Smooth muscle cell (in vitro differentiated cells): ENCODE measurements around the gene CD63. TPM values are rescaled to one million over a fixed set of nuclear protein-coding genes. Genes with fewer than 3 reads are reported as not detected.
A peak's percentile ranks its signal among the peaks of the same experiment; 100 is the strongest.

Experiments
- DNase-seq: peaks from one replicate; lab custom pipeline; 2025; ENCODE audit not compliant: unreplicated experiment; lab: John Stamatoyannopoulos, UW
- H2AFZ ChIP-seq: fragments of 200-600 bp; sonication (generic); 2 replicates; pipeline ENCODE4 v1.6.0; 2016; ENCODE audit warnings: antibody characterized with exemption, low read depth, mild to moderate bottlenecking
- H3F3A ChIP-seq: fragments of 200-600 bp; sonication (generic); 2 replicates; pipeline ENCODE4 v1.6.0; 2017; ENCODE audit warnings: antibody characterized with exemption, low read depth
- H3K27ac ChIP-seq: fragments of 200-600 bp; sonication (generic); 2 replicates; pipeline ENCODE4 v1.5.1; 2016; ENCODE audit warnings: low read depth, mild to moderate bottlenecking
- H3K27me3 ChIP-seq: fragments of 200-600 bp; sonication (generic); 2 replicates; pipeline ENCODE4 v1.6.1; 2016; ENCODE audit warnings: low read depth, mild to moderate bottlenecking
- H3K36me3 ChIP-seq: fragments of 200-600 bp; sonication (generic); 2 replicates; pipeline ENCODE4 v1.5.1; 2016; ENCODE audit warnings: low read depth
- H3K4me1 ChIP-seq: fragments of 200-600 bp; sonication (generic); 2 replicates; pipeline ENCODE4 v1.5.1; 2016; ENCODE audit warnings: low read depth
- H3K4me2 ChIP-seq: fragments of 200-600 bp; sonication (generic); 2 replicates; pipeline ENCODE4 v1.6.0; 2016; ENCODE audit warnings: mild to moderate bottlenecking
- H3K4me3 ChIP-seq: fragments of 200-600 bp; sonication (generic); 2 replicates; pipeline ENCODE4 v1.5.1; 2016; ENCODE audit warnings: mild to moderate bottlenecking
- H3K79me2 ChIP-seq: fragments of 200-600 bp; sonication (generic); 2 replicates; pipeline ENCODE4 v1.6.0; 2016; ENCODE audit warnings: low read depth, mild to moderate bottlenecking
- H3K9ac ChIP-seq: fragments of 200-600 bp; sonication (generic); 2 replicates; pipeline ENCODE4 v1.6.0; 2016; ENCODE audit warnings: low read depth
- H3K9me3 ChIP-seq: fragments of 200-600 bp; sonication (generic); replicated peaks from 2 replicates; pipeline ENCODE4 v1.5.1; 2016; ENCODE audit warnings: low read depth
- H4K20me1 ChIP-seq: fragments of 200-600 bp; sonication (generic); 2 replicates; pipeline ENCODE4 v1.6.0; 2016; ENCODE audit warnings: low read depth
- WGBS: methylation state at CpG from one replicate; pipeline ENCODE4 v1.1.7; 2016; ENCODE audit warnings: low lambda C conversion rate; 5-methylcytosine and 5-hydroxymethylcytosine counted together
- polyA plus RNA-seq: library from polyadenylated mRNA; unstranded; fragments of >200 nt; fragmentation: Nextera tagmentation; extraction: Ambion mirVana; gene quantifications from 2 replicates; pipeline ENCODE4 v1.2.1, GENCODE V29; 2016
- total RNA-seq: library from RNA; depleted of rRNA; stranded (reverse); fragments of >200 nt; gene quantifications from 2 replicates; pipeline ENCODE4 v1.2.3, GENCODE V29; 2014
- TF ChIP-seq, protein P1 (sequence below): fragments of 200-600 bp; sonication (generic); IDR thresholded peaks from 2 replicates; pipeline ENCODE4 v1.5.1; 2017; ENCODE audit warnings: borderline replicate concordance, mild to moderate bottlenecking, antibody characterized with exemption; ENCODE audit not compliant: insufficient read depth, poor library complexity, severe bottlenecking

CD63 gene
- total and polyA plus RNA-seq, 2 experiments from 2014 or later: 1,107 to 2,317 TPM

DNA sequence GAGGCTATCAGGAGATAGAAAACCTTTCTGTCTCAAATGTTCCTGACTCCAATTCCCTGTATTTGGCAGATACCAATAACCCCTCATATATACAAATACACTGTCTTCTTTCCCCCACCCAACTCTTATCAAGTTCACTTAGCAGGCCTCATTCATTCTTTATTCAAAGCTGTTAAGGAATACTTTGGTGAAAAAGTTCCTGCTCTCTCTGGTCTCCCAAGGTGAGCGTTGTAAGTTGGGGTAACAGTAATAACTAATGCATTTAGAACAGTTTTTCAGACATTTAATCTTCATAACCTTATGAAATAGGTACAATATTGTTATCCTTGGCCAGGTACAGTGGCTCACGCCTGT is 10.2 kb upstream of the CD63 start:
- H3K4me2 ChIP-seq: peak overlapping the region; percentile 91

GRCh38 chr12:55738123-55739024 is 9.6 kb upstream of the CD63 start:
- no peaks in the 10 kb centered on the region for H4K20me1 ChIP-seq
- H3K4me1 ChIP-seq: peaks cover 17% of the 10 kb centered on the region
- H3K27ac ChIP-seq: peak overlapping the region; percentile 48
- H3K4me2 ChIP-seq: peak overlapping the region; percentile 91
- TF ChIP-seq, protein P1, sequence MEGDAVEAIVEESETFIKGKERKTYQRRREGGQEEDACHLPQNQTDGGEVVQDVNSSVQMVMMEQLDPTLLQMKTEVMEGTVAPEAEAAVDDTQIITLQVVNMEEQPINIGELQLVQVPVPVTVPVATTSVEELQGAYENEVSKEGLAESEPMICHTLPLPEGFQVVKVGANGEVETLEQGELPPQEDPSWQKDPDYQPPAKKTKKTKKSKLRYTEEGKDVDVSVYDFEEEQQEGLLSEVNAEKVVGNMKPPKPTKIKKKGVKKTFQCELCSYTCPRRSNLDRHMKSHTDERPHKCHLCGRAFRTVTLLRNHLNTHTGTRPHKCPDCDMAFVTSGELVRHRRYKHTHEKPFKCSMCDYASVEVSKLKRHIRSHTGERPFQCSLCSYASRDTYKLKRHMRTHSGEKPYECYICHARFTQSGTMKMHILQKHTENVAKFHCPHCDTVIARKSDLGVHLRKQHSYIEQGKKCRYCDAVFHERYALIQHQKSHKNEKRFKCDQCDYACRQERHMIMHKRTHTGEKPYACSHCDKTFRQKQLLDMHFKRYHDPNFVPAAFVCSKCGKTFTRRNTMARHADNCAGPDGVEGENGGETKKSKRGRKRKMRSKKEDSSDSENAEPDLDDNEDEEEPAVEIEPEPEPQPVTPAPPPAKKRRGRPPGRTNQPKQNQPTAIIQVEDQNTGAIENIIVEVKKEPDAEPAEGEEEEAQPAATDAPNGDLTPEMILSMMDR: peak; percentile 86
- H3K9ac ChIP-seq: peak overlapping the region; percentile 49
- H3K9me3 ChIP-seq: no peaks in the 10 kb centered on the region
- no peaks in the 10 kb centered on the region for H3K79me2 ChIP-seq
- no peaks in the 10 kb centered on the region for H3K36me3 ChIP-seq
- no peaks in the 10 kb centered on the region for H3K27me3 ChIP-seq
- H3F3A ChIP-seq: peaks cover 13% of the 10 kb centered on the region
- H3K4me3 ChIP-seq: peak overlapping the region; percentile 70
- H2AFZ ChIP-seq: peak overlapping the region; percentile 81
- DNase-seq: peak; percentile 51
- 3% methylated on average over 14 of the region's 14 CpGs for WGBS

More for the DNA sequence above, 10.2 kb upstream of the CD63 start:
- peaks cover 17% of the 10 kb centered on the region for H3K4me1 ChIP-seq
- WGBS: 88% methylated on average over 2 of the region's 2 CpGs
- no peak overlapping the region for H3K27ac ChIP-seq
- H3K36me3 ChIP-seq: no peaks in the 10 kb centered on the region
- DNase-seq: no peak
- TF ChIP-seq, protein P1: no peak
- peaks cover 13% of the 10 kb centered on the region for H3F3A ChIP-seq
- H3K4me3 ChIP-seq: peak overlapping the region; percentile 70
- no peaks in the 10 kb centered on the region for H3K27me3 ChIP-seq
- H3K79me2 ChIP-seq: no peaks in the 10 kb centered on the region
- no peak overlapping the region for H2AFZ ChIP-seq
- no peak overlapping the region for H3K9ac ChIP-seq
- no peaks in the 10 kb centered on the region for H3K9me3 ChIP-seq
- H4K20me1 ChIP-seq: no peaks in the 10 kb centered on the region

GRCh38 chr12:55737581-55738122 is 8.8 kb upstream of the CD63 start:
- Histone ChIP-seq H3K4me1 (peaks cover 17% of the 10 kb centered on the region), H3K4me2 (peak overlapping the region; percentile 91), H3K27me3 (no peaks in the 10 kb centered on the region), H3K9ac (peak overlapping the region; percentile 49), H3K27ac (peak overlapping the region; percentile 48), H3K36me3 (no peaks in the 10 kb centered on the region), H3K9me3 (no peaks in the 10 kb centered on the region), H2AFZ (peak overlapping the region; percentile 81), H4K20me1 (no peaks in the 10 kb centered on the region), H3K4me3 (peak overlapping the region; percentile 70), H3K79me2 (no peaks in the 10 kb centered on the region), H3F3A (peaks cover 13% of the 10 kb centered on the region)
- DNase-seq: no peak
- 5% methylated on average over 4 of the region's 4 CpGs for WGBS
- TF ChIP-seq, protein P1: no peak
